ENCODE results near the gene VPS37D. TPM values are rescaled to one million over a fixed set of nuclear protein-coding genes. Genes with fewer than 3 reads are reported as not detected.
A peak's percentile ranks its signal among the peaks of the same experiment; 100 is the strongest.
"Not testable (repeated sequence)": the region's sequence is repeated elsewhere in the genome, so short reads cannot be mapped to it uniquely, and the experiment has no call there.

VPS37D gene
- total RNA-seq, 4 donors from 2014 or later = 1.1 to 6.3 (median 5.0) TPM; not detected in 1

- Histone ChIP-seq H3K9me3 (no peaks in the 10 kb centered on the region), H3K4me3 (peak overlapping the region; percentile 22 to 67 (median 42)), H3K27ac (peak overlapping the region in 3 of 4 donors; percentile 40 to 64 (median 46)), H3K4me1 (peaks cover 0 to 18% (median 2%) of the 10 kb centered on the region in 4 donors), H3K27me3 (peaks cover 0 to 4% of the 10 kb centered on the region in 2 donors), H3K36me3 (no peaks in the 10 kb centered on the region)
- TF ChIP-seq, protein P1, sequence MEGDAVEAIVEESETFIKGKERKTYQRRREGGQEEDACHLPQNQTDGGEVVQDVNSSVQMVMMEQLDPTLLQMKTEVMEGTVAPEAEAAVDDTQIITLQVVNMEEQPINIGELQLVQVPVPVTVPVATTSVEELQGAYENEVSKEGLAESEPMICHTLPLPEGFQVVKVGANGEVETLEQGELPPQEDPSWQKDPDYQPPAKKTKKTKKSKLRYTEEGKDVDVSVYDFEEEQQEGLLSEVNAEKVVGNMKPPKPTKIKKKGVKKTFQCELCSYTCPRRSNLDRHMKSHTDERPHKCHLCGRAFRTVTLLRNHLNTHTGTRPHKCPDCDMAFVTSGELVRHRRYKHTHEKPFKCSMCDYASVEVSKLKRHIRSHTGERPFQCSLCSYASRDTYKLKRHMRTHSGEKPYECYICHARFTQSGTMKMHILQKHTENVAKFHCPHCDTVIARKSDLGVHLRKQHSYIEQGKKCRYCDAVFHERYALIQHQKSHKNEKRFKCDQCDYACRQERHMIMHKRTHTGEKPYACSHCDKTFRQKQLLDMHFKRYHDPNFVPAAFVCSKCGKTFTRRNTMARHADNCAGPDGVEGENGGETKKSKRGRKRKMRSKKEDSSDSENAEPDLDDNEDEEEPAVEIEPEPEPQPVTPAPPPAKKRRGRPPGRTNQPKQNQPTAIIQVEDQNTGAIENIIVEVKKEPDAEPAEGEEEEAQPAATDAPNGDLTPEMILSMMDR (IDR thresholded peaks at IDR 0.05) = peak in 3 of 6 experiments; percentile 55 to 65 (median 62)
- TF ChIP-seq POLR2A (IDR thresholded peaks at IDR 0.05) = peak; percentile 39 to 52
- DNase-seq = peak in 2 of 3 donors; percentile 91 to 92
These were observed 19.7 kb upstream of the VPS37D start for GRCh38 chr7:73647725-73648592.

- Histone ChIP-seq H3K36me3 (no peaks in the 10 kb centered on the region), H3K27me3 (peaks cover 0 to 4% of the 10 kb centered on the region in 2 donors), H3K4me3 (no peak overlapping the region), H3K9me3 (no peaks in the 10 kb centered on the region), H3K4me1 (peaks cover 0 to 18% (median 2%) of the 10 kb centered on the region in 4 donors), H3K27ac (no peak overlapping the region)
- no peak for TF ChIP-seq POLR2A (IDR thresholded peaks at IDR 0.05)
- TF ChIP-seq, protein P1 (IDR thresholded peaks at IDR 0.05) = no peak
- DNase-seq = no peak
These were observed 18.9 kb upstream of the VPS37D start for GRCh38 chr7:73648593-73649332.

- Histone ChIP-seq H3K27ac (no peak overlapping the region), H3K4me3 (no peak overlapping the region), H3K4me1 (peaks cover 0 to 18% (median 2%) of the 10 kb centered on the region in 4 donors), H3K9me3 (no peaks in the 10 kb centered on the region), H3K36me3 (no peaks in the 10 kb centered on the region), H3K27me3 (peaks cover 0 to 4% of the 10 kb centered on the region in 2 donors)
- TF ChIP-seq, protein P1 (IDR thresholded peaks at IDR 0.05) = no peak
- DNase-seq = no peak
These were observed 18.1 kb upstream of the VPS37D start for GRCh38 chr7:73649576-73649975.

DNA sequence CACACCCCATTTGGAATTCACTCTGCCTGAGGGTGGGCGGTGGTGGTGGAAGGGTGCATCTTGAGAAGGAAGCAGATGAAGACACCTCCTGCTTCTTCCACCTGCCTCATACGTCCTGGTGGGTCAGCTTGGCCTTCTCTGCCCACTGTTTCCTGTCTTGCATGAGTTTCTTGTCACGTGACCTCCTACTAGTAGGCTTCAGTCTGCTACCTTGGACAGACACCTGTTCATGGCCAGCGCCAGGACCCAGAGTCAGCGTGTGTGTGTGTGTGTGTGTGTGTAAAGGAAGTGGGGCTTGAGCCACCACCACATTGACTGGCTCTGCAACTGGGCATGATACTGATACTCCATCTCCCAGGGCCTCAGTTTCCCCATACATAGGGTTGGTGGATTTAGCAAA, 17.1 kb upstream of the VPS37D start:
- Histone ChIP-seq H3K4me1 (peaks cover 0 to 18% (median 2%) of the 10 kb centered on the region in 4 donors), H3K4me3 (no peak overlapping the region), H3K36me3 (no peaks in the 10 kb centered on the region), H3K9me3 (no peaks in the 10 kb centered on the region), H3K27ac (no peak overlapping the region), H3K27me3 (peaks cover 0 to 4% of the 10 kb centered on the region in 2 donors)
- no peak for TF ChIP-seq POLR2A (IDR thresholded peaks at IDR 0.05)
- TF ChIP-seq, protein P1 (IDR thresholded peaks at IDR 0.05) = no peak
- DNase-seq = no peak

DNA sequence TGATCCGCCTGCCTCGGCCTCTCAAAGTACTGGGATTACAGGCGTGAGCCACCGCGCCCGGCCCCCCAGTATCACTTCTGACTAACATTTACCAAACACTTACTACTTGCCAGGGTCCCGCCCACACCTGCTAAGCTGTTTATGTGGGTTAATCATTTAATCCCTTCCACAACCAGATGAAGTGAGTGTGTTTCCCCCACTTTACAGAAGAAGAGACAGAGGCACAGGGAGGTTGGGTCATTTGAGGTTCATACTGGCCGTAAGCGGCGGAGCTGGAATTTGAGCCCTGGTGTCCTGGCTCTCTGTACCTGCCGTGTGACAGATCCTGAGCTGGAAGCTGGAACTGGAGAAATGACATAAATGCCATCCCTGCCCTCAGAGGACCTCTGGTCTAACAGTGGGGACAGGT, 15.1 kb upstream of the VPS37D start:
- peak in 2 of 3 donors; percentile 60 to 77 for DNase-seq
- H3K4me1 ChIP-seq = peaks cover 0 to 9% (median 2%) of the 10 kb centered on the region in 4 donors
- no peak overlapping the region for H3K4me3 ChIP-seq
- no peaks in the 10 kb centered on the region for H3K36me3 ChIP-seq
- peak overlapping the region in 1 of 4 donors; percentile 68 for H3K27ac ChIP-seq
- H3K9me3 ChIP-seq = no peaks in the 10 kb centered on the region
- H3K27me3 ChIP-seq = no peaks in the 10 kb centered on the region
- peak in 1 of 2 donors; percentile 29 for TF ChIP-seq POLR2A (IDR thresholded peaks at IDR 0.05)
- TF ChIP-seq, protein P1 (IDR thresholded peaks at IDR 0.05) = peak in 1 of 6 experiments; percentile 14

DNA sequence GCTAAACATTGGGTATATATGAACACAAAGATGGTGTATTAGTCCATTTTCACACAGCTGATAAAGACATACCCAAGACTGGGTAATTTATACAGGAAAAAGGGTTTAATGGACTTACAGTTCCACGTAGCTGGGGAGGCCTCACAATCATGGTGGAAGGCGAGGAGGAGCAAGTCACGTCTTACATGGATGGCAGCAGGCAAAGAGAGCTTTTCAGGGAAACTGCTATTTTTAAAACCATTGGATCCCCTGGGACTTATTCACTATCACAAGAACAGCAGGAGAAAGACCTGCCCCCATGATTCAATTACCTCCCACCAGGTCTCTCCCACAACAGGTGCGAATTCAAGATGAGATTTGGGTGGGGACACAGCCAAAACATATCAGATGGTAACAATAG, 12.3 kb upstream of the VPS37D start:
- not testable (repeated sequence) for H3K4me1 ChIP-seq, DNase-seq, H3K27ac ChIP-seq, H3K9me3 ChIP-seq, H3K4me3 ChIP-seq, H3K27me3 ChIP-seq, H3K36me3 ChIP-seq
